Measurements from ENCODE around the gene ALDH3A2. TPM values are rescaled to one million over a fixed set of nuclear protein-coding genes. Genes with fewer than 3 reads are reported as not detected.
"Not testable (repeated sequence)": the region's sequence is repeated elsewhere in the genome, so short reads cannot be mapped to it uniquely, and the experiment has no call there.

The ALDH3A2 gene
- total RNA-seq, 2 experiments from 2014 or later, result 18.5 to 23.9 TPM

DNA sequence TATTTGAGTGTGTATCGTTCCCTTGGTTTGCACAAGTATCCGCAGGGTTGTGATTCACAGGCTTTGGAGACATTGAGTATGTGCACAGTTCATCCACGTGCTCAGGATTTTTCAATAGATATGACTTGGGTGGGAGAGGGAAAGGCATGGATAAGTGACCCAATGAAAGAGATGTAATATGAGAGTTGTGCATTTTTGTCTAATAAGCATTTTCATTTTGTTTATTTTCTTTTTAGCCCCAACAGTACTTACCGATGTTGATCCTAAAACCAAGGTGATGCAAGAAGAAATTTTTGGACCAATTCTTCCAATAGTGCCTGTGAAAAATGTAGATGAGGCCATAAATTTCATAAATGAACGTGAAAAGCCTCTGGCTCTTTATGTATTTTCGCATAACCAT, 14.5 kb downstream of the ALDH3A2 start:
- H3K27me3 Mint-ChIP-seq, result no peaks in the 10 kb centered on the region
- no peak overlapping the region for H3K4me3 Mint-ChIP-seq
- no peak overlapping the region for H3K27ac Mint-ChIP-seq
- CTCF ChIA-PET, result interaction anchor here (0.6 to 1.2 kb wide), 3 partner anchors 11 to 20 kb away, joined by 3 to 4 read pairs (median 3); partner anchors contain the start of gene ALDH3A2
- peaks cover 12% of the 10 kb centered on the region for H3K36me3 Mint-ChIP-seq (ENCODE audit: low read depth)
- H3K4me1 Mint-ChIP-seq, result no peaks in the 10 kb centered on the region
- POLR2A ChIA-PET, result no interaction called here
- ATAC-seq, result no peak
- DNase-seq, result no peak
- H3K9me3 Mint-ChIP-seq (ENCODE audit: low read depth), result no peaks in the 10 kb centered on the region
- intact Hi-C loops (cut with DNase I, micrococcal nuclease), result no loop called here

DNA sequence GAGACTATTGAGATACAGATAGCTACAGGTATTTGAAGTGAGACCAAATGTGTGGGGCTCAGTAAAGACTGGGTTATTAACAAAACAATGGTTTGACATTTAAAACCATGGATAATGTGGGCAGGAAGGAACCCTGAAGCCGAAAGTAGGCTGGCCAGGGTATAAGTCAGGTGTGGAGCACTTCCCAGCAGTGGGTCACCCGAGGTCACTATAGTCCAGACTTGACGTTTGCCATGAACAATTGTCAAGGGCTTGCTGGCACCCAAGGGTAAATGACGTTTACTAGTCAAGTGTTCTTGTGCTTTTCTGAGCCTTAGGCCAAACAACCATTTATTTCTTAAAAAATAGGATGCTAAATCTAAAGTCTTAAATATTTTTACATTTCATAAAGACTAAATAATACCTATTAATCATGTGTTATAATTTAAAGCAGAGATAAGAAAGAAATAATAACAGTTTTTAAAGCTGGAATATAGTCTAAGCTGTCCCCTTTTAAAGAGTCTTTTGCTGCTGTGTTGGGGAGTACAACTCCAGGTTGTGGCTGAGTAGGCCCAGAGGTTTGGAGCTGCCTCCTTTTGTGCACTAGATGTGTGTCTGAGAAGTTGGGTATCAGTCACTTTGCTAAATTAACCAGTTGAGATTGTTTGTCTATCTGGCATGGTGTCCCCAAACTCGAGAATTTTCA, 15.7 kb downstream of the ALDH3A2 start:
- intact Hi-C loops (cut with DNase I, micrococcal nuclease), result no loop called here
- ChIA-PET POLR2A (no interaction called here), CTCF (interaction anchor here (1.0 to 1.1 kb wide), 3 partner anchors 9 to 152 kb away, joined by 3 to 4 read pairs (median 4); no protein-coding TSS in a partner anchor)
- H3K36me3 Mint-ChIP-seq (ENCODE audit: low read depth), result peaks cover 11% of the 10 kb centered on the region
- no peak for DNase-seq
- H3K27ac Mint-ChIP-seq, result no peak overlapping the region
- no peaks in the 10 kb centered on the region for H3K4me1 Mint-ChIP-seq
- H3K27me3 Mint-ChIP-seq, result no peaks in the 10 kb centered on the region
- ATAC-seq, result no peak
- no peaks in the 10 kb centered on the region for H3K9me3 Mint-ChIP-seq (ENCODE audit: low read depth)
- H3K4me3 Mint-ChIP-seq, result no peak overlapping the region

DNA sequence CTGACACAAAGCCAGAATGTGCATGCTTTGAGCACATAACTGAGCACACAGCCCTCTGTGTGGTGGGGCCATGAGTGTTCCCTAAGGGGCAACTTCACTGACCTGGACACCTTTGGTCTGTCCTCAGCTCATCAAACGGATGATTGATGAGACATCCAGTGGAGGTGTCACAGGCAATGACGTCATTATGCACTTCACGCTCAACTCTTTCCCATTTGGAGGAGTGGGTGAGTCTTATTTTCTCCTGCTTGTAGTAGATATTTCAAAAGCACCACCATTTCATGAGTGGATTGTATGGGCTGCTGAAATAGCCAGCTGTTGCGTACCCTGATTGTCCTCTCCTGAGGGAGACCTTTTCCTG, 16.2 kb downstream of the ALDH3A2 start:
- DNase-seq, result no peak
- Mint-ChIP-seq H3K27me3 (no peaks in the 10 kb centered on the region), H3K36me3 (ENCODE audit: low read depth) (peaks cover 12% of the 10 kb centered on the region), H3K27ac (no peak overlapping the region), H3K4me3 (no peak overlapping the region), H3K9me3 (ENCODE audit: low read depth) (no peaks in the 10 kb centered on the region), H3K4me1 (no peaks in the 10 kb centered on the region)
- ChIA-PET CTCF (interaction anchor here (1.1 kb wide), 1 partner anchor 153 kb away, joined by 4 read pairs; no protein-coding TSS in a partner anchor), POLR2A (interaction anchor here (0.6 kb wide), 1 partner anchor 36 kb away, joined by 3 read pairs; no protein-coding TSS in a partner anchor)
- intact Hi-C loops (cut with DNase I, micrococcal nuclease), result no loop called here
- ATAC-seq, result no peak

GRCh38 chr17:19669680-19670079, 21.1 kb downstream of the ALDH3A2 start:
- H3K4me1 Mint-ChIP-seq; ATAC-seq; POLR2A ChIA-PET; H3K9me3 Mint-ChIP-seq (ENCODE audit: low read depth); H3K27ac Mint-ChIP-seq; H3K4me3 Mint-ChIP-seq; intact Hi-C loops (cut with DNase I, micrococcal nuclease); H3K36me3 Mint-ChIP-seq (ENCODE audit: low read depth); DNase-seq; H3K27me3 Mint-ChIP-seq: not testable (repeated sequence)
- CTCF ChIA-PET, result interaction anchor here (0.9 kb wide), 1 partner anchor 93 kb away, joined by 6 read pairs; no protein-coding TSS in a partner anchor

- no peaks in the 10 kb centered on the region for H3K9me3 Mint-ChIP-seq (ENCODE audit: low read depth)
- H3K27ac Mint-ChIP-seq, result no peak overlapping the region
- intact Hi-C loops (cut with DNase I, micrococcal nuclease), result no loop called here
- CTCF ChIA-PET, result interaction anchor here (0.8 kb wide), 1 partner anchor 39 kb away, joined by 4 read pairs; no protein-coding TSS in a partner anchor
- H3K4me3 Mint-ChIP-seq, result no peak overlapping the region
- POLR2A ChIA-PET, result no interaction called here
- peaks cover 12% of the 10 kb centered on the region for H3K36me3 Mint-ChIP-seq (ENCODE audit: low read depth)
- no peaks in the 10 kb centered on the region for H3K4me1 Mint-ChIP-seq
- H3K27me3 Mint-ChIP-seq, result no peaks in the 10 kb centered on the region
- DNase-seq (no peak), ATAC-seq (no peak)
Measured at GRCh38 chr17:19670908-19671307, 22.4 kb downstream of the ALDH3A2 start.

- intact Hi-C loops (cut with DNase I, micrococcal nuclease), result no loop called here
- Mint-ChIP-seq H3K27me3 (no peaks in the 10 kb centered on the region), H3K4me1 (no peaks in the 10 kb centered on the region), H3K9me3 (ENCODE audit: low read depth) (no peaks in the 10 kb centered on the region), H3K4me3 (no peak overlapping the region), H3K27ac (no peak overlapping the region), H3K36me3 (ENCODE audit: low read depth) (peaks cover 12% of the 10 kb centered on the region)
- POLR2A ChIA-PET, result no interaction called here
- ATAC-seq, result no peak
- CTCF ChIA-PET, result interaction anchor here (0.7 to 1.2 kb wide), 3 partner anchors 38 to 95 kb away, joined by 3 to 5 read pairs (median 4); no protein-coding TSS in a partner anchor
- DNase-seq, result no peak
Measured at GRCh38 chr17:19671433-19671832, 22.9 kb downstream of the ALDH3A2 start.

GRCh38 chr17:19672009-19672750, 23.6 kb downstream of the ALDH3A2 start:
- no peaks in the 10 kb centered on the region for H3K27me3 Mint-ChIP-seq
- intact Hi-C loops (cut with DNase I, micrococcal nuclease), result no loop called here
- no peaks in the 10 kb centered on the region for H3K9me3 Mint-ChIP-seq (ENCODE audit: low read depth)
- DNase-seq (no peak), ATAC-seq (no peak)
- CTCF ChIA-PET, result interaction anchor here (0.7 to 1.2 kb wide), 3 partner anchors 46 to 94 kb away, joined by 3 to 5 read pairs (median 3); no protein-coding TSS in a partner anchor
- H3K27ac Mint-ChIP-seq, result no peak overlapping the region
- no peaks in the 10 kb centered on the region for H3K4me1 Mint-ChIP-seq
- peaks cover 12% of the 10 kb centered on the region for H3K36me3 Mint-ChIP-seq (ENCODE audit: low read depth)
- H3K4me3 Mint-ChIP-seq, result no peak overlapping the region
- POLR2A ChIA-PET, result no interaction called here

- Mint-ChIP-seq H3K4me1 (no peaks in the 10 kb centered on the region), H3K27me3 (no peaks in the 10 kb centered on the region), H3K36me3 (ENCODE audit: low read depth) (peaks cover 16% of the 10 kb centered on the region), H3K27ac (no peak overlapping the region), H3K4me3 (no peak overlapping the region), H3K9me3 (ENCODE audit: low read depth) (no peaks in the 10 kb centered on the region)
- CTCF ChIA-PET, result no interaction called here
- intact Hi-C loops (cut with DNase I, micrococcal nuclease), result no loop called here
- POLR2A ChIA-PET, result no interaction called here
- ATAC-seq, result no peak
- DNase-seq, result no peak
Measured at GRCh38 chr17:19673623-19674022, 25.1 kb downstream of the ALDH3A2 start.

DNA sequence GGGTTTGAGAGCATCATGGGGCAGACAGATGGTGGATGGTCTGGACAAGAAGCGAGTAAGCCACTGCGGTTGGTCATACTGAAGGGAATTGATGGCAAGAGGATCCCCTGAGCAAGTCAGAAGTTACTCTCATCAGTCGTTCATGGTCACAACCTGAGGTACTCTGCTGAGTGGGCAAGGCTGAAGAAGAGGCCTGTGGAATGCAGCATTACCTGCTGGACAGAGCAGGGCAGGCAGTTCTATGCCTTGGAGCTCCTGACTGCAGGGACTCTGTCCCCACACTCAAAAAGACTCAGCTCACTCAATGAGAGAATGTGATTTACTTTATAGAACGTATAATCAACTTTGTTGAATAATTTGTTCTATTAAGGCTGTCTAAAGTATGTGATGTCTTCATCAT, 28.3 kb downstream of the ALDH3A2 start:
- no peaks in the 10 kb centered on the region for H3K4me1 Mint-ChIP-seq
- POLR2A ChIA-PET, result interaction anchor here (0.6 kb wide), 1 partner anchor 314 kb away, joined by 4 read pairs; the partner anchor contains the start of gene B9D1
- H3K36me3 Mint-ChIP-seq (ENCODE audit: low read depth), result peaks cover 12% of the 10 kb centered on the region
- H3K27ac Mint-ChIP-seq, result no peak overlapping the region
- CTCF ChIA-PET, result interaction anchor here (0.9 kb wide), 1 partner anchor 15 kb away, joined by 3 read pairs; no protein-coding TSS in a partner anchor
- H3K9me3 Mint-ChIP-seq (ENCODE audit: low read depth), result no peaks in the 10 kb centered on the region
- H3K27me3 Mint-ChIP-seq, result no peaks in the 10 kb centered on the region
- DNase-seq (no peak), ATAC-seq (no peak)
- intact Hi-C loops (cut with DNase I, micrococcal nuclease), result no loop called here
- H3K4me3 Mint-ChIP-seq, result no peak overlapping the region

DNA sequence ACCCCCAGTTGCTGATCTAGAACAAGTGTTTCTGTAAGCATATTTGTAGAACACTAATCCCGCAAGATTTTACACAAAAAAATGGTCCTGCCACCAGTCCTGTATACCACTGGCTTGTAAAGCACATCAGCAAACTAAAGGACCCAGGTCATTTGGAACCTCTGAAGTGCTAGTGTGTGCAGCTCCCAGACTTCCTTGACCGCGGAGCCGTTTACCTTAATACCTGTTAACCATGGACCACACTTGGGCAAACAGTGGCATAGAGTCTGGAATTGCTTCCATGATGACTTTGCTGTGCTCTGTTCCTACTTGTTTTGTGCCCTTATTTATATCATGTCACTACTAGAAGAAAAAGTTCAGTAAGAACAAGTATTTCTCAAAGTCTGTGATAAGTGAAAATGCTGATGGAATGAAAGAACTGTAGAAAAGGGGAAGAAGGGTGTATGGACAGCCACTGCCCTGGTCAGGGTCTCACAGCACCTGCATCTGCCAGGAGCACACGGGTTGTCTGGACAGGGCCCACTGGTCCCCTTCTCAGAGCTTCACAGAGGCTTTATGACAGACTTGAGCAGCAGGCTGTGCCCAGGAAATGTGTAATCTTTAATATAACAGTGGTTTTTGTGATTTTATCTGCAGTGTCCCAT, 29.3 kb downstream of the ALDH3A2 start:
- POLR2A ChIA-PET, result interaction anchor here (0.6 kb wide), 1 partner anchor 315 kb away, joined by 4 read pairs; the partner anchor contains the start of gene B9D1
- intact Hi-C loops (cut with DNase I, micrococcal nuclease), result no loop called here
- CTCF ChIA-PET, result no interaction called here
- Mint-ChIP-seq H3K9me3 (ENCODE audit: low read depth) (no peaks in the 10 kb centered on the region), H3K27ac (no peak overlapping the region), H3K27me3 (no peaks in the 10 kb centered on the region), H3K36me3 (ENCODE audit: low read depth) (peaks cover 7% of the 10 kb centered on the region), H3K4me3 (no peak overlapping the region), H3K4me1 (no peaks in the 10 kb centered on the region)
- ATAC-seq, result no peak
- DNase-seq, result no peak

DNA sequence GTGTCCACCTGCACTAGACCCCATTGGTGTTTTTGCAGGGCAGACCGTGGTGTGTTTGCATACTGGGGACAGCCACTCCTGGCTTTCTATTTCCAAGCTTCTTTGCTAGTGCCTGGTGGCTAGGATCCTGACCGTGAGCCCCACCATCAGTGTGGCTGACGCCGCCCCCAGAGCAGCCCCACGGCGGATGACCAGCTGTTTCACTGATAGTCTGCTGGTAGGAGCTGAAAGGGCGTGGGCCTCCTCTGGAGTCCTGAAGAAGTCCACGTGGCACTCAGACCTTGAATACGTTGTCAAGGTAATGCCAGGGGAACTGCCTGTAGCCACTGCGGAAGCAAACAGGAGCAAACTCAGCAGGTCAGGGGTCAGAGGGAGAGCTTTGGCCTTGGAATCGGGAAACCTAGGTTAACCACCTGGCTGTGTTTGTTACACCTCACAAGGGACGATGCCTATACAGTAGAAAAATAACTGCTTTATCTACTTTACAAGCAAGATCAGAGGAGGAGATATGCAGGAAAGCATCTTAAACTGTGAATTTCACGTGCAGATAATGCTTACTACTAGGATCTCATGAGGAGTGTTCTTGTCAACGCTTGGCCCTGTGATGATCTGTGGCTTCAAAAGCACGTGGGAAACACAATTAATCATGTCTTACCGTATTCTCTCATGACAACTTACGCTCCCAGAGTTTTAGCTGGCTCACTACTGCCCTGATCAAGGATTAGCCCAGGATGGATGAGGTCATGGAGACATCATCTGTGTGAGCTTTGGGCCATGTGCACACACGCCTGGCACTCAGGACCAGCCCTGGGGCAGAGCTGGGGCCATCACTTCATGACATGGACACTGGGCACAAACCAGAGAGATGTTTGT, 30.3 kb downstream of the ALDH3A2 start:
- Mint-ChIP-seq H3K27ac (no peak overlapping the region), H3K9me3 (ENCODE audit: low read depth) (no peaks in the 10 kb centered on the region), H3K4me3 (no peak overlapping the region), H3K4me1 (no peaks in the 10 kb centered on the region), H3K27me3 (no peaks in the 10 kb centered on the region), H3K36me3 (ENCODE audit: low read depth) (peaks cover 7% of the 10 kb centered on the region)
- DNase-seq (no peak), ATAC-seq (no peak)
- intact Hi-C loops (cut with DNase I, micrococcal nuclease), result no loop called here
- ChIA-PET CTCF (no interaction called here), POLR2A (no interaction called here)

Measured in activated CD4-positive, alpha-beta T cell treated with anti-CD3 and anti-CD28 coated beads for 36 hours (primary cell).